ENCODE measurements around the gene FGF12. TPM values are rescaled to one million over a fixed set of nuclear protein-coding genes. Genes with fewer than 3 reads are reported as not detected.
"Not testable (repeated sequence)": the region's sequence is repeated elsewhere in the genome, so short reads cannot be mapped to it uniquely, and the experiment has no call there.

The FGF12 gene
- 7.2 TPM for total RNA-seq

GRCh38 chr3:192727032-192727847 is at the start of gene FGF12:
TSS of gene FGF12 (minus strand) at chr3:192727541.
- DNase-seq: peak; percentile 86

GRCh38 chr3:192774341-192774740 is 47.0 kb upstream of the FGF12 start:
- not testable (repeated sequence) for DNase-seq

DNA sequence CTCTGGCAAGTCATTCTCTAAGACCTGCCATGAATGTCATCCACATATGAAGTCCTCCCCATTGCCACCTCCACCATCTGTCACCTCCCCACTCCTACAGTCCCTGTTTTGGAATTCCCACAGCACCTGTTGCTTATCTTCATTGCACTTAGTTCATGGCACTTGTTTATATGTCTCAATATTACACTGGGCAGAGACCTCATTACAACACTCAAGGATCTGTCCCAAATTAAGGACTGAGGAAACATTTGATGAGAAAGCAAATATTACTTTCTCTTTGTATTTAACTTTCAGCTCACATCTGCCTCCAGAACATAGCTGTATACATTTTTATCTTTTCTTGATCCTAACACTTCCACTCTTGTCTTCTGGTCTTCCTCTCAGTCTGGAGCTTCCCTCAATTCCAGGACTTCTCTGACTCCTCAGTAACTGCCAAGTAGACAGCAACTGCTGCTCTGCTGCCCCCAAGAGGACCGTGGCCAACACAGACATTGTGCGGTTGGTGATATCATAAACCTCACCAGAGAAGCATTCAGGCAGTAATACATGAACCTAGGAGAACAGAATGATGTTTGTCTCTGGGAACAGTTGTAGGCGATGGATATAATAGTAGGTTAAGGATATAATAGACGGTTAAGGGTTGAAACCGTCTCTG is 45.0 kb upstream of the FGF12 start:
- DNase-seq: peak; percentile 19

DNA sequence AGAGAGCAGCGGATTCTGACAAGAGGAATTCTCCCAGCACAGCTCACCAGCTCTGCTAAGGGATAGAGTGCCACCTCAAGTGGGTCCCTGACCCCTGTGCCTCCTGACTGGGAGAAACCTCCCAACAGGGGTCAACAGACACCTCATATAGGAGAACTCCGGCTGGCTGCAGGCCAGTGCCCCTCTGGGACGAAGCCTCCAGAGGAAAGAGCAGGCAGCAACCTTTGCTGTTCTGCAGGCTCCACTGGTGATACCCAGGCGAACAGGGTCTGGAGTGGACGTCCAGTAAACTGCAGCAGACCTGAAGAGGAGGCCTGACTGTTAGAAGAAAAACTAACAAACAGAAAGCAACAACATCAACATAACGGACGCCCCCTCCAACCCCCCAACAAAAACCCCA is 31.3 kb upstream of the FGF12 start:
- DNase-seq: no peak

DNA sequence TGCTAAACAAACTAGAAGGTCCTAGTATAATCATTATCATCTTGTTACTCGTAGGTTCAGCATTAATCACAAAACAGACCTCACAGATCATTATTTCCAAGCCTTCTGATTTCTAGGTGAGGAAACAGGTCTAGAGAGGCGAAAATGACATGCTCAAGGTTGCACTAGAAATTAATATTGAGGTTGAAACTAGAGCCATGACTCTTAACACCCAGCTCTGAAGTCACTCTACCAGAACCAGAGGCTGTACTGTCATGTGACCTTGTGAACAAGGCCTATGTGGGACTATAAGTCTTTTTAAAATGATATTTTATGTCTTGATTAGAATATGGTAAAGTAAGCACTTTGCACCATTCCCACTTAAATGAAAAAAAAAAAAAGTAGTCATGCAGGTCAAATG is 23.8 kb upstream of the FGF12 start:
- no peak for DNase-seq

DNA sequence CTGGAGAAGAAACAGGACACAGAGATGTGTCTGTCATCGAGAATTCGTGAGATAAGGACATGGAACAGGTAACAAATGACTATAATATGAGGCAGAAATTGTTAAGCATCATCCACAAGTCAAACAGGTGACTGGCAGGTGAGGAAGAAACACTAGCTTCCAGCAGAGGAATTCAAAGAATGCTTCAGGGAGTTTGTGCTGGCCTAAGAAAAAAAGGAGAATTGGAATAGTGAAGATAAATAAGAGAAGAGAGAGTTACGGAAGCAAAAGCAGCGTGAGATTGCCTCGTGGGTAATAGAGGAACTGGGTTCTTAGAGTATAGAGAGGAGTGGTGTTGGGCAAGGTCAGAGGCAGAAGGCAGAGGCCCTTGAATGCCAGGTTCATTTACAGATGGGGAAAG is 22.9 kb upstream of the FGF12 start:
- DNase-seq: no peak

- DNase-seq: no peak
These were observed 20.4 kb upstream of the FGF12 start for GRCh38 chr3:192747746-192748145.

- DNase-seq: no peak
These were observed 19.8 kb upstream of the FGF12 start for GRCh38 chr3:192747145-192747544.

GRCh38 chr3:192745150-192745549 is 17.8 kb upstream of the FGF12 start:
- no peak for DNase-seq

GRCh38 chr3:192744604-192745003 is 17.3 kb upstream of the FGF12 start:
- not testable (repeated sequence) for DNase-seq

- DNase-seq: no peak
These were observed 10.2 kb upstream of the FGF12 start for GRCh38 chr3:192737506-192737905.

DNA sequence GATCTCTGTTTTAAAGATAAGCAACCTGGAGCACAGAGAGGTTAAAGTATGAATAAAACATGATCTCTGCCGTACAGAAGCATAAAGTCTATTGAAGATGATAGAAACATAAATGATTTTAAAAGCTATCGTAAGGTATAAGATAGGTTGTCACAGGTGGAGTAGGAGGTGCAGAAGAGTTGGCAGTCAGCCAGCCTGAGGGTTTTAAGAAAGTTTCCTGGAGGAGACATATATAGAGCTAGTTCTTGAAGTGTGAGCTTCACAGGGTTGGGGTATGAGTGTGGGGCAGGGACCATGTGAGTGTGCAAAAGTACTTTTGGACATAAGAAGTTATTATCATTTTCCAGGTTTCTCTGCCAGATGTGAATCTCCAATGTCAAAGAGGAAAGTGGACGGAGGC is 3.9 kb upstream of the FGF12 start:
- DNase-seq: no peak

- DNase-seq: no peak
These were observed 956 bp downstream of the FGF12 start for GRCh38 chr3:192726385-192726784.

- DNase-seq: no peak
These were observed 7.4 kb downstream of the FGF12 start for GRCh38 chr3:192719964-192720363.

- no peak for DNase-seq
These were observed 9.2 kb downstream of the FGF12 start for GRCh38 chr3:192718156-192718555.

DNA sequence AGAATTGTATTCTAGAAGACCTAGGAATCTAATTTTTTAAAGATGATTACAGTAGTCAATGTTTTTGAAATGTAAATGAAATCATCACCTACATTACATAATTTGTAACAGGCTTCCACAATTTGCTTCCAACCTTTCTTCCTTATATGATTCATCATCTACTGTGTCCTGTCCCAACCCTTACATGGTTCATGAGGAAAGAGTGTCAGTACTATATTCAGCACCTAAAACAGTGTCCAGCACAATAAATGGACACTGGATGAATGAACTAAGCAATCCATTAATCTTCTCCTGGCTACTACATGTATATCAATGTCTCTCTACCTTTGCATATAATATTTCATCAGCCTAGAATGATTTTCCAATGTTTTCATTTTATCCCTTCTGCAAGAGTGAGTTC is 12.2 kb downstream of the FGF12 start:
- no peak for DNase-seq

DNA sequence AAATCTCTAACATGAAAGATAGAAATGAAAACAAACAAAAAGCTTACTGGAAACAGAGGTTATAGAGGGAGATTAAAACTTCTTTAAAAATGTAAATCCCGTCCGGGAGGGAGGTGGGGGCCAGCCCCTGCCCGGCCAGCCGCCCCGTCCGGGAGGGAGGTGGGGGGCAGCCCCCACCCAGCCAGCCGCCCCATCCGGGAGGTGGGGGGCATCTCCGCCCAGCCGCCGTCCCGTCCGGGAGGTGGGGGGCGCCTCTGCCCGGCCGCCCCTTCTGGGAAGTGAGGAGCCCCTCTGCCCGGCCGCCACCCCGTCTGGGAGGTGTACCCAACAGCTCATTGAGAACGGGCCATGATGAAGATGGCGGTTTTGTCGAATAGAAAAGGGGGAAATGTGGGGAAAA is 16.2 kb downstream of the FGF12 start:
- DNase-seq: not testable (repeated sequence)

DNA sequence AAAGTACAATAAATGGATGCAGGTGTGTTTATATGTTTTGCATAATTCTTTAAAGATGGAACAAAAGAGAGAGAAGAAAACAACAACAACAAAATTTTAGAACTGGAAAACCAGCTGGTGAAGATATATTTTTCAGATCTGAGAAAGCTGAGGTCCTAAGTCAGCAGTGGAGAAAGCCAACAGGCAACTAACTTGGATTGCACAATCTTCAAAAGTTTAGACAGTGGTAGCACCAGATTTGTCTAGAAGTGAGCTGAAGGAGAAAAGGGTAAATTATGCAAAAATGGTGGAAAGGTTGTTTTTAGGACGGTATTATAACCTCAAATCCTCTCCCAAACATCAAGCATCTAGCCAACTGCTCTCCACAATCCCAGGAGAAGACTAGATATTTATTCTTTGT is 17.0 kb downstream of the FGF12 start:
- no peak for DNase-seq

GRCh38 chr3:192706272-192706671 is 21.1 kb downstream of the FGF12 start:
- DNase-seq: no peak

DNA sequence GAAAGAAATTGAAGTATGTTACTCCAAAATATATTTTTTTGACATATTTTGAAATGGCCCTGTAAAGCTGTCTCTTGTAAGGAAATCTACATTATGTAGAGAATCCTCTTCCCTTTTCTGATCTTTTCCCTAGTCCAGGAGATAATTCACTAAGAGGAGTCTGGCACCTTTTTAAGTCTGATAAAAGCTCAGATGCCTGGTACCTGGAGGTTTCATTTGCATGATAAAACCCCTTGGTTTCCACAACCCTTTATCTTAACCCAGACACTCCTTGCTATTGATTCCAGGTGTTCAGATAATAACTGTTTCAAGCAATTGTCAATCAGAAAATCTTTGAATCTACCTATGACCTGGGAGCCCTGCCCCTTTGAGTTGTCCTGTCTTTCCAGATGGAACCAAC is 26.5 kb downstream of the FGF12 start:
- DNase-seq: no peak

GRCh38 chr3:192696943-192697587 is 30.3 kb downstream of the FGF12 start:
- no peak for DNase-seq

DNA sequence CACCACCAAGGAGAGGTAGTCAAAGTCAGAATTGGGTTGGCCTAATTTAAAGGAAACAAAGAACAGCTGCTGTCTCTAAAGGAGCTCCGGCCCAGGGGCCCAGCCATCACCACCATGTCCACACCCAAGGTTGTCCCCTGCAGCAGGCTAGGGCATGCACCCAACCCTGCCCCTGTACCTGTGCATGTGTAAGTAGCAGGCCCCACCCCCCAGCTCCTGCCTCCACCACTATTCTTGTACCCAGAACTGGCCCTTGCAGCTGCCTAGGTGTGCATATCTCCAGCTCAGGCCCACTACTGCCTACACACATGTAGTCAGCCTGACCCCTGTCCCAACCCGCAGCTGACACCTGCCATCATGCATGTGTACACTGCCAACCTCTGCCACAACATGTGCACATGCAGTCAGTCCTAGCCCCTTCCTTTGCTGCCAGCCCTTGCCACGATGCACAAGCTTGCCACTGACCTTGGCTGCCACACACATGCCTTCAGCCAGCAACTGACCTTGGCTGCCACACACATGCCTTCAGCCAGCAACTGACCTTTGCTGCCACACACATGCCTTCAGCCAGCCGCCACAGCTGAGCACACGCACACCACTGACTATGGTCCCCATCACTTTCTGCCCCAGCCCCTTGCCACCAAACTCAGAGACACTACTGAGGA is 39.7 kb downstream of the FGF12 start:
- DNase-seq: no peak

DNA sequence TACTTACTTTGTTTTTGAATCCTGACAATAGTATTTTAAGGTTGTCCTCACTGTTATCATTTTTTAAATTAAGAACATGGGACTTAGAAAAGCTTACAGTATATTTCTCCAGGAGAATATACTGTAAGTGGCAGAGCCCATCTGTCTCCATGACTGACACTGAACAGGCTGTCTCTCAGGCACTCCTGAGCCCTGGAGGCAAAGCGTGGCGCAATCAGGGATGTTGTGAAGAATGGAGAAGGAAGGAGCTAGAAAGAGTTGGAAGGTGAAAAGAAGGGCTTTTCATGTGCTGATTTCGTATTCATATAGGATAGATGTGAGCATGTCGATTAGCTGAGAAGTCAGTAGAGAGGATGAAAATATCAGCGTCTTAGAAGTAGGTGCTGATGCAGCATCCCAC is 41.5 kb downstream of the FGF12 start:
- no peak for DNase-seq
